Retinal pigment epithelial cell (primary cell): ENCODE results near the gene BDP1.
A peak's percentile ranks its signal among the peaks of the same experiment; 100 is the strongest.

ENCODE experiments used
- DNase-seq: peaks from one replicate; pipeline ENCODE4 v3.0.0-alpha.2; 2010; ENCODE audit warnings: low read depth
- H3K4me3 ChIP-seq: 2 replicates; pipeline ENCODE4 v1.5.1; 2011; ENCODE audit warnings: mild to moderate bottlenecking, low read length, control low read depth, moderate library complexity
- TF ChIP-seq, protein P1 (sequence below): conservative IDR thresholded peaks from 2 replicates; pipeline ENCODE4 v1.5.1; 2011; ENCODE audit warnings: low read depth, low read length, control low read depth, inconsistent platforms

BDP1 gene

GRCh38 chr5:71582945-71583584, 127.6 kb downstream of the BDP1 start:
- TF ChIP-seq, protein P1, sequence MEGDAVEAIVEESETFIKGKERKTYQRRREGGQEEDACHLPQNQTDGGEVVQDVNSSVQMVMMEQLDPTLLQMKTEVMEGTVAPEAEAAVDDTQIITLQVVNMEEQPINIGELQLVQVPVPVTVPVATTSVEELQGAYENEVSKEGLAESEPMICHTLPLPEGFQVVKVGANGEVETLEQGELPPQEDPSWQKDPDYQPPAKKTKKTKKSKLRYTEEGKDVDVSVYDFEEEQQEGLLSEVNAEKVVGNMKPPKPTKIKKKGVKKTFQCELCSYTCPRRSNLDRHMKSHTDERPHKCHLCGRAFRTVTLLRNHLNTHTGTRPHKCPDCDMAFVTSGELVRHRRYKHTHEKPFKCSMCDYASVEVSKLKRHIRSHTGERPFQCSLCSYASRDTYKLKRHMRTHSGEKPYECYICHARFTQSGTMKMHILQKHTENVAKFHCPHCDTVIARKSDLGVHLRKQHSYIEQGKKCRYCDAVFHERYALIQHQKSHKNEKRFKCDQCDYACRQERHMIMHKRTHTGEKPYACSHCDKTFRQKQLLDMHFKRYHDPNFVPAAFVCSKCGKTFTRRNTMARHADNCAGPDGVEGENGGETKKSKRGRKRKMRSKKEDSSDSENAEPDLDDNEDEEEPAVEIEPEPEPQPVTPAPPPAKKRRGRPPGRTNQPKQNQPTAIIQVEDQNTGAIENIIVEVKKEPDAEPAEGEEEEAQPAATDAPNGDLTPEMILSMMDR = no peak
- DNase-seq = no peak
- no peak overlapping the region for H3K4me3 ChIP-seq

DNA sequence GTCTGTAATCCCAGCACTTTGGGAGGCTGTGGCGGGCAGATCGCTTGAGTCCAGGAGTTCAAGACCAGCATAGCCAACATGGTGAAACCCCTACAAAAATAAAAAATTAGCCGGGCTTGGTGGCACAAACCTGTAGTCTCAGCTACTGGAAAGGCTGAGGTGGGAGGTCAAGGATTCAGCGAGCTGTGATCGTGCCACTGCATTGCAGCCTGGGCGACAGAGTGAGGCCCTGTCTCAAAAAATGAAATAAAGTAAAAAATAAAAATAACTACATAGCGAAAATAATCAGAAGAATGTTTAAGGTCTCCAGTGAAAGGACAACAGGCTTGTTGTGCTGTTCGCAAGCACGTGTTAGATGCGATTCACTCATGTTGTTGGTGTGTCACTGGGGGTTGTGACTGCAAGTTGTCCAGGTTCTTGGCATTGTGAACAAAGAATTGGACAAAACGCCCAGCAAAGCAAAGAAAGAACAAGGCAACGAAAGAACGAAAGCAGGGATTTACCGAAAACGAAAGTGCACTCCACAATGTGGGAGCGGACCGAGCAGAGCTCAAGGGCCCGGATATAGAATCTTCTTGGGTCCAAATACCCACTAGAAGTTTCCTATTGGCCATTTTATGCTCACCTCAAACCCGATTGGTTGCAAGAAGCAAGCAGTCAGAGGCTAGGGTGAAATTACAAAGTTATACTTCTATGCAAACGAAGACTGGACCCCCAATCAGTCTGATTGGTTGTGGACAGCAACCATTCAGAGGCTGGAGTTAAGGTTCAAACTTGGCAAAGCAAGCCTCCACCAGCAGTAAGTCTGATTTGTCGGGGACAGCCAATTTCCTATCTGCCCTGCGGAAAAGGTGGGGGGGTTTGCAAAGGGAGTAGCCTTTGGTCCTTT, 130.8 kb downstream of the BDP1 start:
- TF ChIP-seq, protein P1 = no peak
- peak overlapping the region; percentile 66 for H3K4me3 ChIP-seq
- no peak for DNase-seq

DNA sequence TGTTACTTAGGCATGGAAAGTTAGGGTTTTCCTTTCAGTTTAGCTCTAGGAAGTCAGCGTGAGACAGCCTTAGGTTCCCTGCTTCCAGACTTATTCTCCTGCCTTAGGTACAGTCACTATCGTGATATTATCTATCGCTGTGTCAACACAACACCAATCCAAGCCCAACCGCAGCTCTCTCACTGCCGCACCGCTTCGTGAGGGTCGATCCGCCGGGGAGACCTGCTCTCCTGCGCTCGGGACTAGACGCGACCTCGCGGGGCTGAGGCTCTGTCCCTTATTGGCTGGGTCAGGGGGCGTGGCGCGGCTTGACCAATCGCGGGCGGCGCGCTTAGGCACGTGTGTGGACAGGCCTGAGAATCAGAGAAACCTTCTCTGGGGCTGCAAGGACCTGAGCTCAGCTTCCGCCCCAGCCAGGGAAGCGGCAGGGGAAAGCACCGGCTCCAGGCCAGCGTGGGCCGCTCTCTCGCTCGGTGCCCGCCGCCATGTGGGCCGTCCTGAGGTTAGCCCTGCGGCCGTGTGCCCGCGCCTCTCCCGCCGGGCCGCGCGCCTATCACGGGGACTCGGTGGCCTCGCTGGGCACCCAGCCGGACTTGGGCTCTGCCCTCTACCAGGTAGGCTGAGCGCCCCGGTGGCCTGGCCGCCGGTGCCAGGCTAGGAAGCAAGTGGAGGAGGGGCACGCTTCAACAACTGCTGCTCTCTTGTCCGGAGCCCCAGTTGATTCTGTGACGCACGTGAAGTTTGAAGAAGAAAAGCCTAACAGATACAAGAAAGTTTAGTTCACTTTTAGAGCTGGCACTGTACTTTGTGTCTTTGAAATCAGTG, 131.7 kb downstream of the BDP1 start, which contains the start of gene MCCC2:
Gene MCCC2 (plus strand): TSS at position 400 of the 825 bp plus-strand sequence. CDS start 86 bp downstream, at position 486.
- DNase-seq = peak; percentile 84
- TF ChIP-seq, protein P1 = no peak
- peak within 1 kb of the TSS; percentile 66 for H3K4me3 ChIP-seq

DNA sequence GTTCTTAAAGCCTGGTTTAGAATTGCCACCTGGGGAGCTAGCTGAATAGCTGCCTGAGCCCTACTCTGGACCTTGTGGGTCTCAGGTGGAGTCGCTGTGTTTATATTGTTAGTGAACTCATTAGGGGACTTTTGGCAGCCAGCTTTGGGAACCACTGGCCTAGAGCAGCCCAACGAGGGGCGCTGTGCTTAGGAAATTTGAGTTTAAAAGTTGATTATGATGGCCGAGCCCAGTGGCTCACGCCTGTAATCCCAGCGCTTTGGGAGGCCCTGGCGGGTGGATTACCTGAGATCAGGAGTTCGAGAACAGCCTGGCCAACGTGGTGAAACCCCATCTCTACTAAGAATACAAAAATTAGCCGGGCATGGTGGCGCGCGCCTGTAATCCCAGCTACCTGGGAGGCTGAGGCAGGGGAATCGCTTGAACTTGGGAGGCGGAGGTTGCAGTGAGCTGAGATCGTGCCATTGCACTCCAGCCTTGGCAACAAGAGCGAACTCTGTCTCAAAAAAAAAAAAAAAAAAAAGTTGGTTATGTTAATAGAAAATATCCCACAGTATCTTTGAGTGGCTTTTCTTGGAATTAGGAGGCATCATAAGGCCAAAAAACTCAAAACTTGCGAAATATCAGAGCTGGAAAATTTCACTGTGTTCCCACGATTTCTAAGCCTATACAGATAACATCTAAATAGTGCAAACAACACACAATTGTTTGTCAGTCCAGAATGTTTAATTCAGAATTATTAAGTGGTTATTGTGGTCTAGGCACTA, 132.5 kb downstream of the BDP1 start:
- DNase-seq = no peak
- peak overlapping the region; percentile 66 for H3K4me3 ChIP-seq
- TF ChIP-seq, protein P1 = no peak

- no peak for DNase-seq
- TF ChIP-seq, protein P1 = no peak
- no peak overlapping the region for H3K4me3 ChIP-seq
These were observed 133.1 kb downstream of the BDP1 start for GRCh38 chr5:71588533-71588885.

DNA sequence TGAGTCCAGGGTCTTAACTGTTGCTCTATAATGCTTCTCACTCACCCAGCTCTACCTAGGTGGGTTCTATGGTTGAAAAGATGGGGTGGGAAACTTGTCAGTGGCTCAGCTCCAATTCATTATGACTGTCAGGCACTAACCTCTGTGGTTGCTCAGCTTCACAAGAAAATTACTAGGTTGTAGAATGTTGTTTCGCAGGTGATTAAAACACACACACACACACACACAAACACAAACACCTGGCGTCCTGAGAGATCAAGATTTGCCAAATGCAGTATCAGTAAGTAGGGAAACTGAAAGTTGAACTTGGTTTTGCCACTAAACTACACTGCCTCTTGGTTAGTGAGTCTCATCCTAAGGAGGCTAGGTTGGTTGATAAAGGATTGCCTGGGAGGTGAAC, 134.5 kb downstream of the BDP1 start:
- H3K4me3 ChIP-seq = no peak overlapping the region
- TF ChIP-seq, protein P1 = no peak

More for the DNA sequence above, 134.5 kb downstream of the BDP1 start:
- DNase-seq = no peak
